ENCODE results near the gene TM4SF18.

GRCh38 chr3:149363053-149363452 is 29.6 kb upstream of the TM4SF18 start:
- no peak for TF ChIP-seq CTCF (IDR thresholded peaks at IDR 0.05; ENCODE audit: insufficient read depth, low read depth, low read length)
- no peak for TF ChIP-seq EZH2 (IDR thresholded peaks at IDR 0.05; ENCODE audit: insufficient read depth, low read length)
